Transverse colon (tissue), 4 donors: ENCODE results near the gene VEGFB. TPM values are rescaled to one million over a fixed set of nuclear protein-coding genes. Genes with fewer than 3 reads are reported as not detected.

ENCODE experiments used
- DNase-seq: peaks from one replicate; pipeline ENCODE4 v3.0.0-alpha.2; 2019
- H3K27ac ChIP-seq, 4 donors: fragments of 200-600 bp; sonication (generic); 2 replicates each; pipeline ENCODE4 v1.5.1; 2016 to 2018; ENCODE audit warnings: inconsistent platforms in 4 of 4
- H3K27me3 ChIP-seq: fragments of 200-600 bp; sonication (generic); 2 replicates; pipeline ENCODE4 v1.5.1; 2017; ENCODE audit warnings: inconsistent platforms
- H3K36me3 ChIP-seq, 4 donors: fragments of 200-600 bp; sonication (generic); 2 replicates each; pipeline ENCODE4 v1.5.1; 2017 to 2019; ENCODE audit warnings: inconsistent platforms in 4 of 4
- H3K4me1 ChIP-seq, 4 donors: fragments of 200-600 bp; sonication (generic); 2 replicates each; pipeline ENCODE4 v1.5.1; 2017 to 2020; ENCODE audit warnings: inconsistent platforms in 4 of 4
- H3K4me3 ChIP-seq, 4 donors: fragments of 200-600 bp; sonication (generic); 1 replicate in 1 of 4; 2 replicates in 3 of 4; pipeline versions ENCODE4 v1.5.1 to v1.6.1; 2017 to 2019; ENCODE audit warnings: inconsistent platforms in 4 of 4
- H3K9me3 ChIP-seq, 2 donors: fragments of 200-600 bp; sonication (generic); 2 replicates each; pipeline ENCODE4 v1.5.1; 2017 to 2019; ENCODE audit warnings: inconsistent platforms in 2 of 2
- EP300 ChIP-seq: sonication (generic); formaldehyde crosslinking; IDR thresholded peaks from one replicate; pipeline ENCODE4 v1.6.1; 2017; ENCODE audit warnings: antibody characterized with exemption, low read depth
- POLR2A ChIP-seq: fragments of 450-650 bp; IDR thresholded peaks from one replicate; pipeline ENCODE4 v1.6.1; 2016; ENCODE audit warnings: antibody characterized with exemption, mild to moderate bottlenecking, moderate library complexity
- POLR2AphosphoS5 ChIP-seq, 3 donors: sonication (generic); formaldehyde crosslinking; IDR thresholded peaks; one replicate each; pipeline ENCODE4 v1.6.1; 2016; ENCODE audit warnings: antibody characterized with exemption in 3 of 3
- WGBS, 2 donors: methylation state at CpG; one replicate each; pipeline ENCODE4 v1.1.5; 2018; ENCODE audit warnings: low coverage in 1 of 2; 5-methylcytosine and 5-hydroxymethylcytosine counted together
- in situ Hi-C, 4 donors: fragments of 200-750 bp; cut with MboI; loops; one replicate each; pipeline versions ENCODE4 v1.15.0 to v1.15.1; 2017; ENCODE audit warnings: low sequenced_read_pairs in 3 of 4, low pct_ligation_motif_present in 1 of 4, low pct_unique_long_range_greater_than_20kb in 1 of 4
- intact Hi-C: fragments of 100-400 bp; cut with DNase I; formaldehyde crosslinking; loops from one replicate; pipeline ENCODE4 v1.15.1; 2023; ENCODE audit warnings: low total_unique reads
- total RNA-seq, 4 donors: library from RNA; depleted of rRNA; stranded (reverse); fragments of >200 nt; gene quantifications; one replicate each; pipeline ENCODE4 v1.1.0, GENCODE V29; 2016
- TF ChIP-seq, protein P1 (sequence below), 5 experiments: fragments of 200-600 bp in 3 of 5; fragments of 450-650 bp in 2 of 5; sonication (generic) in 3 of 5; IDR thresholded peaks; 1 replicate in 2 of 5; 2 replicates in 3 of 5; pipeline ENCODE4 v1.5.1; 2016 to 2017; ENCODE audit warnings: antibody characterized with exemption in 5 of 5, inconsistent platforms in 3 of 5, mild to moderate bottlenecking in 2 of 5, moderate library complexity in 1 of 5

VEGFB gene
- total RNA-seq, 4 donors from 2014 or later: 34.0 to 84.9 (median 36.8) TPM

DNA sequence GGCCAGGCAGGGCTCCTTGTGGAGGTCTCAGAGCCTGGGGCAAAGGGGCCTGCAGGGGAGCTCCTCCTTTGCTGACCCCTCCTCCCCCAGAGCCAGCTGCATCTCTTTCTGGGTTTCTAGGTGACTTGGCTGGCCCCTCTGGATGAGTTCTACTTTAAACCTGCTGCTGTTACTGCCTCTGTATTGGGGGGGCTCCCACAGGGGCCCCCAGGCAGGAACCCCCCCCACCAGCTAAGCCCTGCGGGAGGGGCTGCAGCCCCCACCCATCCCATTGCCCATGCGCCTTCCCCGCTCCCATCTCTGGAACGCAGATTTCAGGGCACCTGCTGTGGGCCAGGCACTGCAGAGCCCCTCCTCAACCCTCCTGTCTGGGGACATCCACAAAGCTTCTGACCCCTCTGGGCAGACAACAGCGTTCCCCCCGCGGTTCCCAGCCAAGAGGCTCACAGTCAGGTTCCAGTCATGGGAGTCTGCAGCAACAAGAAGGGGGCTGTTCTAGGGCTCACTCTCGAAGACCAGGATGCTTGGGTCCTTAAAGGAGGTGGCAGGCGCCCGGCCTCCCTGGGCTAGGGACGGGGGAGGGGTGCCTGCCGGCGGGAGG lies 16.1 kb downstream of the VEGFB start:
- H3K27me3 ChIP-seq: no peaks in the 10 kb centered on the region
- H3K36me3 ChIP-seq: peaks cover 0 to 9% (median 0%) of the 10 kb centered on the region in 4 donors
- peaks cover 15 to 47% (median 35%) of the 10 kb centered on the region in 4 donors for H3K4me1 ChIP-seq
- in situ Hi-C loops (no loop called here), intact Hi-C loops (loop anchor here (5.0 kb wide), 1 partner anchor 52 kb away; the partner anchor contains the start of gene CATSPERZ)
- H3K27ac ChIP-seq: peak overlapping the region; percentile 27 to 91 (median 88)
- DNase-seq: no peak
- H3K9me3 ChIP-seq: no peaks in the 10 kb centered on the region
- no peak for TF ChIP-seq EP300
- TF ChIP-seq, protein P1, sequence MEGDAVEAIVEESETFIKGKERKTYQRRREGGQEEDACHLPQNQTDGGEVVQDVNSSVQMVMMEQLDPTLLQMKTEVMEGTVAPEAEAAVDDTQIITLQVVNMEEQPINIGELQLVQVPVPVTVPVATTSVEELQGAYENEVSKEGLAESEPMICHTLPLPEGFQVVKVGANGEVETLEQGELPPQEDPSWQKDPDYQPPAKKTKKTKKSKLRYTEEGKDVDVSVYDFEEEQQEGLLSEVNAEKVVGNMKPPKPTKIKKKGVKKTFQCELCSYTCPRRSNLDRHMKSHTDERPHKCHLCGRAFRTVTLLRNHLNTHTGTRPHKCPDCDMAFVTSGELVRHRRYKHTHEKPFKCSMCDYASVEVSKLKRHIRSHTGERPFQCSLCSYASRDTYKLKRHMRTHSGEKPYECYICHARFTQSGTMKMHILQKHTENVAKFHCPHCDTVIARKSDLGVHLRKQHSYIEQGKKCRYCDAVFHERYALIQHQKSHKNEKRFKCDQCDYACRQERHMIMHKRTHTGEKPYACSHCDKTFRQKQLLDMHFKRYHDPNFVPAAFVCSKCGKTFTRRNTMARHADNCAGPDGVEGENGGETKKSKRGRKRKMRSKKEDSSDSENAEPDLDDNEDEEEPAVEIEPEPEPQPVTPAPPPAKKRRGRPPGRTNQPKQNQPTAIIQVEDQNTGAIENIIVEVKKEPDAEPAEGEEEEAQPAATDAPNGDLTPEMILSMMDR (IDR thresholded peaks at IDR 0.05): no peak
- no peak for TF ChIP-seq POLR2A
- no peak for TF ChIP-seq POLR2AphosphoS5 (IDR thresholded peaks at IDR 0.05)
- 24% methylated on average over 13 of the region's 13 CpGs; no CpG with 5 or more reads in 1 of the 2 donors for WGBS, 2 donors
- peak overlapping the region; percentile 20 to 91 (median 76) for H3K4me3 ChIP-seq

GRCh38 chr11:64251016-64251752 lies 16.8 kb downstream of the VEGFB start, which contains the start of gene PLCB3:
Gene PLCB3, plus strand, starts transcription at chr11:64251530. Its CDS starts 120 bp downstream, at chr11:64251650.
- Histone ChIP-seq H3K9me3 (no peaks in the 10 kb centered on the region), H3K27ac (peak within 1 kb of the TSS; percentile 84 to 91 (median 88)), H3K27me3 (no peaks in the 10 kb centered on the region), H3K4me3 (peak within 1 kb of the TSS; percentile 65 to 91 (median 86)), H3K4me1 (peaks cover 15 to 42% (median 29%) of the 10 kb centered on the region in 4 donors), H3K36me3 (peaks cover 0 to 14% (median 0%) of the 10 kb centered on the region in 4 donors)
- in situ Hi-C loops: no loop called here
- TF ChIP-seq POLR2A: peak; percentile 10
- no peak for TF ChIP-seq EP300
- TF ChIP-seq POLR2AphosphoS5 (IDR thresholded peaks at IDR 0.05): peak; percentile 24 to 66 (median 60)
- TF ChIP-seq, protein P1 (IDR thresholded peaks at IDR 0.05): peak; percentile 75 to 93 (median 87)
- intact Hi-C loops: loop anchor here (5.0 kb wide), 1 partner anchor 51 kb away; the partner anchor contains the start of gene CATSPERZ
- peak; percentile 71 for DNase-seq
- 0% methylated on average over 20 of the region's 75 CpGs; no CpG with 5 or more reads in 1 of the 2 donors for WGBS, 2 donors

- Histone ChIP-seq H3K4me1 (peaks cover 15 to 42% (median 29%) of the 10 kb centered on the region in 4 donors), H3K9me3 (no peaks in the 10 kb centered on the region), H3K27ac (peak overlapping the region; percentile 84 to 91 (median 88)), H3K36me3 (peaks cover 0 to 19% (median 0%) of the 10 kb centered on the region in 4 donors), H3K27me3 (no peaks in the 10 kb centered on the region), H3K4me3 (peak overlapping the region; percentile 65 to 91 (median 86))
- intact Hi-C loops: loop anchor here (5.0 kb wide), 1 partner anchor 51 kb away; the partner anchor contains the start of gene CATSPERZ
- no peak for DNase-seq
- 0% methylated on average over 2 to 18 of the region's 18 CpGs for WGBS, 2 donors
- TF ChIP-seq, protein P1 (IDR thresholded peaks at IDR 0.05): no peak
- TF ChIP-seq EP300 (no peak), POLR2AphosphoS5 (IDR thresholded peaks at IDR 0.05) (no peak), POLR2A (no peak)
- in situ Hi-C loops: no loop called here
These were observed 17.3 kb downstream of the VEGFB start for GRCh38 chr11:64251753-64252002.
